A549 (cell line): ENCODE data around the gene PITPNC1. TPM values are rescaled to one million over a fixed set of nuclear protein-coding genes. Genes with fewer than 3 reads are reported as not detected.

Source experiments
- ATAC-seq, 2 experiments: fragments of 200-7000 bp in 1 of 2; fragments of >200 bp in 1 of 2; cut with Nextera tagmentation in 1 of 2; cut with Tn5 transposase in 1 of 2; 3 replicates each; pipeline versions ENCODE4 v1.8.0 to v1.9.1; 2018 to 2020; ENCODE audit warnings: mild to moderate bottlenecking in 1 of 2, moderate library complexity in 1 of 2
- CTCF ChIA-PET: fragments of 300-600 bp; sonication (Branson Sonifier 250); formaldehyde crosslinking; extraction: SDS; loops from one replicate; lab custom pipeline; 2021; ENCODE audit warnings: antibody characterized with exemption, inconsistent platforms; lab: Yijun Ruan, JAX
- POLR2A ChIA-PET: fragments of 350-600 bp; formaldehyde crosslinking; extraction: SDS; loops from one replicate; lab custom pipeline; 2021; ENCODE audit warnings: antibody characterized with exemption, inconsistent platforms; lab: Yijun Ruan, JAX
- DNase-seq, 2 experiments: peaks; one replicate each; pipeline versions ENCODE4 v3.0.0 to v3.0.0-alpha.2; 2011 to 2016; ENCODE audit warnings: low read depth in 1 of 2, low spot score in 1 of 2
- FAIRE-seq: peaks from 2 replicates; lab custom pipeline; 2011; peaks lifted over from hg19 to GRCh38; lab: Jason Lieb, UNC
- H3K27ac ChIP-seq, 2 experiments: fragments of >200 bp; sonication (Bioruptor Twin); formaldehyde crosslinking; 3 replicates each; pipeline ENCODE4 v1.5.1; 2016 to 2017
- H3K4me1 ChIP-seq: fragments of >200 bp; sonication (Bioruptor Twin); formaldehyde crosslinking; 3 replicates; pipeline ENCODE4 v1.6.1; 2016
- H3K4me2 ChIP-seq: fragments of >200 bp; sonication (Bioruptor Twin); formaldehyde crosslinking; 3 replicates; pipeline ENCODE4 v1.6.1; 2016
- H3K4me3 ChIP-seq: fragments of >200 bp; sonication (Bioruptor Twin); formaldehyde crosslinking; 3 replicates; pipeline ENCODE4 v1.5.1; 2016
- H3K9me3 ChIP-seq: fragments of >200 bp; sonication (Bioruptor Twin); formaldehyde crosslinking; 3 replicates; pipeline ENCODE4 v1.6.1; 2016
- ATOH8 ChIP-seq: fragments of 250-450 bp; sonication (Bioruptor Pico); IDR thresholded peaks from 2 replicates; pipeline ENCODE4 v1.5.0; 2020; ENCODE audit warnings: low read depth, mild to moderate bottlenecking, moderate library complexity
- BHLHE40 ChIP-seq: IDR thresholded peaks from 2 replicates; pipeline ENCODE4 v1.6.1; 2012; ENCODE audit warnings: low read depth, low read length, inconsistent platforms
- CBX8 ChIP-seq: fragments of 200-600 bp; sonication (generic); IDR thresholded peaks from 2 replicates; pipeline ENCODE4 v1.6.1; 2016
- CEBPB ChIP-seq, 2 experiments: fragments of >200 bp in 1 of 2; sonication (Bioruptor Twin) in 1 of 2; formaldehyde crosslinking in 1 of 2; IDR thresholded peaks; 2 replicates each; pipeline ENCODE4 v1.6.1; 2012 to 2016
- CHD4 ChIP-seq: fragments of 200-600 bp; sonication (generic); IDR thresholded peaks from 2 replicates; pipeline ENCODE4 v1.6.1; 2016; ENCODE audit warnings: antibody characterized with exemption, mild to moderate bottlenecking, borderline replicate concordance
- E2F6 ChIP-seq: IDR thresholded peaks from 2 replicates; pipeline ENCODE4 v1.6.1; 2012; ENCODE audit warnings: low read depth, borderline replicate concordance
- EHF ChIP-seq: fragments of 250-450 bp; sonication (Bioruptor Pico); IDR thresholded peaks from 2 replicates; pipeline ENCODE4 v1.5.0; 2020; ENCODE audit warnings: mild to moderate bottlenecking
- FOSB ChIP-seq: fragments of 250-450 bp; sonication (Bioruptor Pico); IDR thresholded peaks from 2 replicates; pipeline ENCODE4 v1.5.0; 2020; ENCODE audit warnings: mild to moderate bottlenecking, moderate library complexity
- FOXS1 ChIP-seq: fragments of 250-450 bp; sonication (Bioruptor Pico); IDR thresholded peaks from 2 replicates; pipeline ENCODE4 v1.5.0; 2020; ENCODE audit warnings: mild to moderate bottlenecking, moderate library complexity
- HDAC2 ChIP-seq: fragments of 200-600 bp; sonication (generic); IDR thresholded peaks from 2 replicates; pipeline ENCODE4 v1.6.1; 2016
- HOXB13 ChIP-seq: fragments of 250-450 bp; sonication (Bioruptor Pico); IDR thresholded peaks from 2 replicates; pipeline ENCODE4 v1.5.0; 2020; ENCODE audit warnings: low read depth, mild to moderate bottlenecking, moderate library complexity
- KDM5A ChIP-seq: fragments of 200-600 bp; sonication (generic); IDR thresholded peaks from 2 replicates; pipeline ENCODE4 v1.6.1; 2016; ENCODE audit warnings: antibody characterized with exemption, mild to moderate bottlenecking
- MAX ChIP-seq: IDR thresholded peaks from 2 replicates; pipeline ENCODE4 v1.6.1; 2012
- MYC ChIP-seq: IDR thresholded peaks from 2 replicates; pipeline ENCODE4 v1.6.1; 2012; ENCODE audit warnings: mild to moderate bottlenecking, inconsistent platforms, low read length, improper control_type of control experiment, borderline replicate concordance
- NR3C1 ChIP-seq: fragments of >200 bp; sonication (Bioruptor Twin); formaldehyde crosslinking; IDR thresholded peaks from 3 replicates; pipeline ENCODE4 v1.6.1; 2017
- PHF8 ChIP-seq: fragments of 200-600 bp; sonication (generic); IDR thresholded peaks from 2 replicates; pipeline ENCODE4 v1.6.1; 2016; ENCODE audit warnings: low read depth, mild to moderate bottlenecking, antibody characterized with exemption, moderate library complexity, borderline replicate concordance
- POLR2A ChIP-seq: IDR thresholded peaks from 2 replicates; pipeline ENCODE4 v1.6.1; 2012; ENCODE audit warnings: mild to moderate bottlenecking, low read length
- RAD21 ChIP-seq, 2 experiments: fragments of >200 bp in 1 of 2; sonication (Bioruptor Twin) in 1 of 2; formaldehyde crosslinking in 1 of 2; IDR thresholded peaks in 1 of 2; conservative IDR thresholded peaks in 1 of 2; 2 replicates in 1 of 2; 3 replicates in 1 of 2; pipeline ENCODE4 v1.6.1; 2012 to 2018; ENCODE audit warnings: inconsistent platforms in 1 of 2
- REST ChIP-seq: fragments of 200-600 bp; sonication (generic); IDR thresholded peaks from 2 replicates; pipeline ENCODE4 v1.6.1; 2016; ENCODE audit warnings: antibody characterized with exemption, mild to moderate bottlenecking, moderate library complexity
- RNF2 ChIP-seq: fragments of 200-600 bp; sonication (generic); IDR thresholded peaks from 2 replicates; pipeline ENCODE4 v1.6.1; 2016; ENCODE audit warnings: low read depth, mild to moderate bottlenecking, antibody characterized with exemption, moderate library complexity, borderline replicate concordance
- SMC3 ChIP-seq: fragments of >200 bp; sonication (Bioruptor Twin); formaldehyde crosslinking; IDR thresholded peaks from 3 replicates; pipeline ENCODE4 v1.6.1; 2018; ENCODE audit warnings: inconsistent platforms
- SREBF2 ChIP-seq: fragments of 450-650 bp; IDR thresholded peaks from 2 replicates; pipeline ENCODE4 v1.6.1; 2014; ENCODE audit warnings: mild to moderate bottlenecking, moderate library complexity
- TFCP2L1 ChIP-seq: fragments of 250-450 bp; sonication (Bioruptor Pico); IDR thresholded peaks from 2 replicates; pipeline ENCODE4 v1.5.0; 2021; ENCODE audit warnings: mild to moderate bottlenecking
- TP53 ChIP-seq: fragments of 250-450 bp; sonication (Bioruptor Pico); IDR thresholded peaks from 2 replicates; pipeline ENCODE4 v1.5.0; 2021; ENCODE audit warnings: mild to moderate bottlenecking, moderate library complexity
- ZC3H11A ChIP-seq: fragments of 450-650 bp; IDR thresholded peaks from 2 replicates; pipeline ENCODE4 v1.6.1; 2014; ENCODE audit warnings: antibody characterized with exemption, mild to moderate bottlenecking
- ZSCAN20 ChIP-seq: fragments of 250-450 bp; sonication (Bioruptor Pico); IDR thresholded peaks from 2 replicates; pipeline ENCODE4 v1.8.0; 2022; ENCODE audit warnings: mild to moderate bottlenecking, moderate library complexity
- WGBS: methylation state at CpG from one replicate; pipeline ENCODE4 v1.1.6; 2017; ENCODE audit errors: missing lambda C conversion rate; 5-methylcytosine and 5-hydroxymethylcytosine counted together
- polyA plus RNA-seq, 4 experiments: library from polyadenylated mRNA; depleted of rRNA in 3 of 4; stranded (reverse); fragments of >200 nt; fragmentation: RNase III in 1 of 4; extraction: RNeasy Plus Mini Kit Qiagen cat#74134 plus additional on column Dnase treatment in 1 of 4; gene quantifications; 2 replicates in 3 of 4; 3 replicates in 1 of 4; pipeline ENCODE4 v1.2.3, GENCODE V29; 2011 to 2017

The PITPNC1 gene
- polyA plus RNA-seq, 2 of the 4 experiments (the other 2 are of a cell fraction), result 3.7 to 11.2 TPM

GRCh38 chr17:67476787-67477335 is 99.8 kb downstream of the PITPNC1 start:
- ChIA-PET CTCF (interaction anchor here (0.6 to 9.3 kb wide), 11 partner anchors 14 to 152 kb away, joined by 3 to 323 read pairs (median 13); partner anchors contain the start of genes PITPNC1 and PSMD12), POLR2A (interaction anchor here (0.6 kb wide), 1 partner anchor 111 kb away, joined by 3 read pairs; no protein-coding TSS in a partner anchor)
- no peaks in the 10 kb centered on the region; the same call in 2 of the 3 replicates for H3K9me3 ChIP-seq
- no peak for DNase-seq
- H3K27ac ChIP-seq, result no peak overlapping the region
- TF ChIP-seq HDAC2, result no peak
- no peak for ATAC-seq
- H3K4me1 ChIP-seq, result no peaks in the 10 kb centered on the region
- no peak overlapping the region for H3K4me2 ChIP-seq
- H3K4me3 ChIP-seq, result no peak overlapping the region
- no peak for FAIRE-seq
- WGBS, result 84% methylated on average over 7 of the region's 7 CpGs

- H3K4me3 ChIP-seq, result no peak overlapping the region
- H3K27ac ChIP-seq, result no peak overlapping the region
- POLR2A ChIA-PET, result no interaction called here
- no peaks in the 10 kb centered on the region for H3K4me1 ChIP-seq
- CTCF ChIA-PET, result interaction anchor here (0.6 to 9.3 kb wide), 6 partner anchors 14 to 152 kb away, joined by 3 to 323 read pairs (median 74); partner anchors contain the start of genes PITPNC1 and PSMD12
- ATAC-seq (no peak), FAIRE-seq (no peak), DNase-seq (no peak)
- no peaks in the 10 kb centered on the region for H3K9me3 ChIP-seq
- no peak for TF ChIP-seq ZC3H11A
- no peak for TF ChIP-seq ATOH8 (CRISPR knock-in tag)
- no peak for TF ChIP-seq CEBPB (IDR thresholded peaks at IDR 0.05)
- no peak for TF ChIP-seq TFCP2L1 (CRISPR knock-in tag)
- no peak for TF ChIP-seq CHD4
- no peak for TF ChIP-seq MYC
- TF ChIP-seq SREBF2, result no peak
- TF ChIP-seq FOSB (CRISPR knock-in tag), result no peak
- 60% methylated on average over 4 of the region's 4 CpGs for WGBS
- no peak overlapping the region for H3K4me2 ChIP-seq
Observed at GRCh38 chr17:67477687-67478086, 100.6 kb downstream of the PITPNC1 start.

GRCh38 chr17:67478401-67479041 is 101.4 kb downstream of the PITPNC1 start:
- TF ChIP-seq PHF8 (no peak), REST (no peak), ZSCAN20 (no peak), SMC3 (no peak), EHF (CRISPR knock-in tag) (no peak), E2F6 (no peak), RAD21 (conservative IDR thresholded peaks at IDR 0.05 in 1 of 2, IDR thresholded peaks at IDR 0.05 in 1 of 2) (no peak), TP53 (no peak), HOXB13 (CRISPR knock-in tag) (no peak), CHD4 (no peak), POLR2A (no peak), ATOH8 (CRISPR knock-in tag) (no peak), NR3C1 (no peak), TFCP2L1 (CRISPR knock-in tag) (no peak), MAX (no peak), KDM5A (no peak), RNF2 (no peak), BHLHE40 (no peak), FOXS1 (CRISPR knock-in tag) (no peak), CBX8 (no peak)
- H3K27ac ChIP-seq, result no peak overlapping the region
- ATAC-seq (no peak), FAIRE-seq (no peak), DNase-seq (no peak)
- CTCF ChIA-PET, result interaction anchor here (5.5 to 9.3 kb wide), 4 partner anchors 13 to 105 kb away, joined by 57 to 323 read pairs (median 138); partner anchors contain the start of genes PITPNC1 and PSMD12
- 80% methylated on average over 8 of the region's 8 CpGs for WGBS
- no peak overlapping the region for H3K4me2 ChIP-seq
- POLR2A ChIA-PET, result no interaction called here
- no peaks in the 10 kb centered on the region for H3K4me1 ChIP-seq
- H3K9me3 ChIP-seq, result no peaks in the 10 kb centered on the region
- no peak overlapping the region for H3K4me3 ChIP-seq
